Keratinocyte (primary cell): Measurements from ENCODE around the gene FNDC4. TPM values are rescaled to one million over a fixed set of nuclear protein-coding genes. Genes with fewer than 3 reads are reported as not detected.

Experiments
- DNase-seq: peaks from one replicate; pipeline ENCODE4 v3.0.0-alpha.2; 2011; ENCODE audit warnings: low read depth, missing footprints, low spot score
- FAIRE-seq: peaks from 2 replicates; lab custom pipeline; 2011; peaks lifted over from hg19 to GRCh38; lab: Jason Lieb, UNC
- H2AFZ ChIP-seq: 2 replicates; pipeline ENCODE4 v1.6.0; 2012; ENCODE audit warnings: low read length, control low read depth, inconsistent platforms; ENCODE audit not compliant: control insufficient read depth
- H3K27ac ChIP-seq: 2 replicates; pipeline ENCODE4 v1.5.1; 2011; ENCODE audit warnings: low read length; ENCODE audit not compliant: control insufficient read depth, insufficient read depth
- H3K27me3 ChIP-seq: 3 replicates; pipeline ENCODE4 v1.6.0; 2011; ENCODE audit warnings: low read length; ENCODE audit not compliant: control insufficient read depth, insufficient read depth; ENCODE audit errors: extremely low read depth
- H3K36me3 ChIP-seq, 2 experiments: 2 replicates in 1 of 2; 3 replicates in 1 of 2; pipeline ENCODE4 v1.5.1; 2011; ENCODE audit warnings: low read length in 2 of 2, mild to moderate bottlenecking in 1 of 2; ENCODE audit not compliant: control insufficient read depth in 2 of 2, insufficient read depth in 2 of 2; ENCODE audit errors: extremely low read depth in 1 of 2
- H3K4me1 ChIP-seq: 3 replicates; pipeline ENCODE4 v1.5.1; 2011; ENCODE audit warnings: low read length; ENCODE audit not compliant: control insufficient read depth, insufficient read depth; ENCODE audit errors: extremely low read depth
- H3K4me2 ChIP-seq: 3 replicates; pipeline ENCODE4 v1.6.0; 2011; ENCODE audit warnings: low read depth, low read length; ENCODE audit not compliant: control insufficient read depth, insufficient read depth; ENCODE audit errors: extremely low read depth
- H3K4me3 ChIP-seq, 3 experiments: fragments of 200-600 bp in 1 of 3; sonication (generic) in 1 of 3; 2 replicates in 2 of 3; 3 replicates in 1 of 3; pipeline ENCODE4 v1.5.1; 2011 to 2016; ENCODE audit warnings: low read length in 3 of 3, mild to moderate bottlenecking in 3 of 3, control low read depth in 2 of 3, inconsistent platforms in 1 of 3, low read depth in 1 of 3, mixed read lengths in 1 of 3, mixed run types in 1 of 3, moderate library complexity in 1 of 3; ENCODE audit not compliant: control insufficient read depth in 2 of 3, insufficient read depth in 2 of 3; ENCODE audit errors: extremely low read depth in 1 of 3
- H3K79me2 ChIP-seq: 2 replicates; pipeline ENCODE4 v1.6.0; 2012; ENCODE audit warnings: low read length; ENCODE audit not compliant: control insufficient read depth, insufficient read depth
- H3K9ac ChIP-seq: 3 replicates; pipeline ENCODE4 v1.6.0; 2011; ENCODE audit warnings: low read length; ENCODE audit not compliant: control insufficient read depth, insufficient read depth; ENCODE audit errors: extremely low read depth
- H3K9me1 ChIP-seq: 3 replicates; pipeline ENCODE4 v1.6.0; 2011; ENCODE audit warnings: low read length; ENCODE audit not compliant: control insufficient read depth, insufficient read depth; ENCODE audit errors: extremely low read depth
- H3K9me3 ChIP-seq: 2 replicates; pipeline ENCODE4 v1.5.1; 2012; ENCODE audit warnings: low read depth, low read length; ENCODE audit not compliant: control insufficient read depth
- H4K20me1 ChIP-seq: 3 replicates; pipeline ENCODE4 v1.6.0; 2011; ENCODE audit warnings: low read length; ENCODE audit not compliant: control insufficient read depth, insufficient read depth; ENCODE audit errors: extremely low read depth
- CTCF ChIP-seq, 3 experiments: IDR thresholded peaks in 1 of 3; conservative IDR thresholded peaks in 1 of 3; optimal IDR thresholded peaks in 1 of 3; 2 replicates in 2 of 3; 3 replicates in 1 of 3; pipeline versions ENCODE3 to v1.5.1; 2011; ENCODE audit warnings: low read length in 3 of 3, mild to moderate bottlenecking in 3 of 3, moderate library complexity in 2 of 3, control low read depth in 1 of 3, inconsistent platforms in 1 of 3; ENCODE audit not compliant: insufficient read depth in 2 of 3; ENCODE audit errors: extremely low read depth in 1 of 3
- EZH2 ChIP-seq: IDR thresholded peaks from one replicate; pipeline ENCODE4 v1.6.1; 2012; ENCODE audit warnings: inconsistent platforms, mild to moderate bottlenecking, low read length, moderate library complexity
- dilution Hi-C: fragments of 300-500 bp; cut with MboI; formaldehyde crosslinking; loops from one replicate; pipeline ENCODE4 v1.7.0; 2020; ENCODE audit warnings: low sequenced_read_pairs; ENCODE audit not compliant: extremely low pct_ligation_motif_present
- polyA plus RNA-seq, 5 experiments: library from polyadenylated mRNA; depleted of rRNA in 3 of 5; stranded (reverse) in 3 of 5; stranded (forward) in 1 of 5; unstranded in 1 of 5; fragments of >200 nt; gene quantifications; 1 replicate in 1 of 5; 2 replicates in 3 of 5; 3 replicates in 1 of 5; pipeline versions ENCODE4 v1.2.1 to v1.2.3, GENCODE V29; 2011 to 2012; ENCODE audit warnings: missing spikeins in 2 of 5, low read depth in 1 of 5, low replicate concordance in 1 of 5
- small RNA-seq, 3 experiments: library from RNA; depleted of rRNA; stranded (forward); fragments of <200 nt; gene quantifications; one replicate each; pipeline ENCODE3, GENCODE V24; 2012; ENCODE audit warnings: low read depth in 3 of 3, low replicate concordance in 1 of 3; ENCODE audit not compliant: insufficient read length in 3 of 3

FNDC4 gene
- polyA plus RNA-seq, 1 donor (not counting 4 experiments of a cell fraction or from before 2014, with no cell fraction given), result 6.3 TPM

- DNase-seq (no peak), FAIRE-seq (no peak)
- dilution Hi-C loops, result no loop called here
Measured at GRCh38 chr2:27441958-27442919, 52.8 kb downstream of the FNDC4 start, which contains the start of gene KRTCAP3. KRTCAP3 (plus strand) TSS chr2:27442381; CDS start chr2:27442413, 32 bp downstream.

More at GRCh38 chr2:27441958-27442919, 52.8 kb downstream of the FNDC4 start, which contains the start of gene KRTCAP3:
- Histone ChIP-seq H3K9me3 (no peaks in the 10 kb centered on the region), H4K20me1 (no peaks in the 10 kb centered on the region), H3K9me1 (no peaks in the 10 kb centered on the region), H3K4me1 (peaks cover 21% of the 10 kb centered on the region), H2AFZ (peak within 1 kb of the TSS; percentile 49), H3K27me3 (no peaks in the 10 kb centered on the region), H3K27ac (peak within 1 kb of the TSS; percentile 36), H3K36me3 (peaks cover 22 to 39% of the 10 kb centered on the region in 2 experiments), H3K4me2 (peak within 1 kb of the TSS; percentile 72), H3K4me3 (peak within 1 kb of the TSS; percentile 35 to 72 (median 70)), H3K79me2 (no peaks in the 10 kb centered on the region), H3K9ac (peak within 1 kb of the TSS; percentile 76)
- TF ChIP-seq EZH2 (no peak), CTCF (optimal IDR thresholded peaks at IDR 0.05 in 1 of 3, IDR thresholded peaks at IDR 0.05 in 1 of 3, conservative IDR thresholded peaks at IDR 0.05 in 1 of 3; ENCODE audit: extremely low read depth in 1 of 3, insufficient read depth in 2 of 3, low read length in 3 of 3) (peak in 1 of 3 experiments; percentile 58)

Small RNAs within 50 kb of the gene (small RNA-seq; reads per million reads assigned to genes)
- 0 reads per million in 3 experiments for gene RNU6-986P

Other genes starting within 250 kb of the FNDC4 start
- gene SLC30A3, start 232.2 kb downstream of the FNDC4 start, polyA plus RNA-seq, result not detected in 3 replicates
- gene DNAJC5G, start 219.8 kb downstream of the FNDC4 start, polyA plus RNA-seq, result not detected in 3 replicates
- gene TRIM54, start 212.8 kb downstream of the FNDC4 start, polyA plus RNA-seq, result not detected in 3 replicates
- 0.08 to 0.59 TPM (median 0.10 TPM) in 3 replicates for gene UCN, start 186.8 kb downstream of the FNDC4 start, polyA plus RNA-seq
- 117 to 162 TPM (median 125 TPM) in 3 replicates for gene MPV17, start 172.1 kb downstream of the FNDC4 start, polyA plus RNA-seq
- 44.7 to 53.4 TPM (median 51.3 TPM) in 3 replicates for gene GTF3C2, start 138.4 kb downstream of the FNDC4 start, polyA plus RNA-seq
- gene EIF2B4, start 124.9 kb downstream of the FNDC4 start, polyA plus RNA-seq, result 43.1 to 54.9 TPM (median 54.2 TPM) in 3 replicates
- 79.4 to 101 TPM (median 83.3 TPM) in 3 replicates for gene SNX17, start 124.6 kb downstream of the FNDC4 start, polyA plus RNA-seq
- 8.8 to 14.3 TPM (median 8.9 TPM) in 3 replicates for gene ZNF513, start 114.5 kb downstream of the FNDC4 start, polyA plus RNA-seq
- 31.8 to 86.8 TPM (median 55.5 TPM) in 3 replicates for gene PPM1G, start 85.6 kb downstream of the FNDC4 start, polyA plus RNA-seq
- 144 to 157 TPM (median 148 TPM) in 3 replicates for gene NRBP1, start 66.6 kb downstream of the FNDC4 start, polyA plus RNA-seq
- 8.6 to 22.9 TPM (median 14.7 TPM) in 3 replicates for gene KRTCAP3, start 52.8 kb downstream of the FNDC4 start, polyA plus RNA-seq
- 10.4 to 14.4 TPM (median 12.7 TPM) in 3 replicates for gene IFT172, start 5.5 kb downstream of the FNDC4 start, polyA plus RNA-seq
- 0.18 to 0.30 TPM (median 0.27 TPM) in 3 replicates for gene GCKR, start 1.6 kb upstream of the FNDC4 start, polyA plus RNA-seq
- 10.3 to 16.6 TPM (median 11.0 TPM) in 3 replicates for gene ZNF512, start 87.8 kb upstream of the FNDC4 start, polyA plus RNA-seq
- 0.86 to 1.1 TPM (median 1.1 TPM) in 3 replicates for gene CCDC121, start 133.8 kb upstream of the FNDC4 start, polyA plus RNA-seq
- 77.8 to 103 TPM (median 85.7 TPM) in 3 replicates for gene GPN1, start 133.8 kb upstream of the FNDC4 start, polyA plus RNA-seq
- 30.4 to 39.8 TPM (median 38.5 TPM) in 3 replicates for gene SUPT7L, start 168.4 kb upstream of the FNDC4 start, polyA plus RNA-seq
- gene SLC4A1AP, start 168.7 kb upstream of the FNDC4 start, polyA plus RNA-seq, result 10.3 to 17.0 TPM (median 13.5 TPM) in 3 replicates